ENCODE data around the gene MAP3K12. TPM values are rescaled to one million over a fixed set of nuclear protein-coding genes. Genes with fewer than 3 reads are reported as not detected.

The MAP3K12 gene, protein sequence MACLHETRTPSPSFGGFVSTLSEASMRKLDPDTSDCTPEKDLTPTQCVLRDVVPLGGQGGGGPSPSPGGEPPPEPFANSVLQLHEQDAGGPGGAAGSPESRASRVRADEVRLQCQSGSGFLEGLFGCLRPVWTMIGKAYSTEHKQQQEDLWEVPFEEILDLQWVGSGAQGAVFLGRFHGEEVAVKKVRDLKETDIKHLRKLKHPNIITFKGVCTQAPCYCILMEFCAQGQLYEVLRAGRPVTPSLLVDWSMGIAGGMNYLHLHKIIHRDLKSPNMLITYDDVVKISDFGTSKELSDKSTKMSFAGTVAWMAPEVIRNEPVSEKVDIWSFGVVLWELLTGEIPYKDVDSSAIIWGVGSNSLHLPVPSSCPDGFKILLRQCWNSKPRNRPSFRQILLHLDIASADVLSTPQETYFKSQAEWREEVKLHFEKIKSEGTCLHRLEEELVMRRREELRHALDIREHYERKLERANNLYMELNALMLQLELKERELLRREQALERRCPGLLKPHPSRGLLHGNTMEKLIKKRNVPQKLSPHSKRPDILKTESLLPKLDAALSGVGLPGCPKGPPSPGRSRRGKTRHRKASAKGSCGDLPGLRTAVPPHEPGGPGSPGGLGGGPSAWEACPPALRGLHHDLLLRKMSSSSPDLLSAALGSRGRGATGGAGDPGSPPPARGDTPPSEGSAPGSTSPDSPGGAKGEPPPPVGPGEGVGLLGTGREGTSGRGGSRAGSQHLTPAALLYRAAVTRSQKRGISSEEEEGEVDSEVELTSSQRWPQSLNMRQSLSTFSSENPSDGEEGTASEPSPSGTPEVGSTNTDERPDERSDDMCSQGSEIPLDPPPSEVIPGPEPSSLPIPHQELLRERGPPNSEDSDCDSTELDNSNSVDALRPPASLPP
- 30.6 and 31.4 TPM in 2 replicates for total RNA-seq

GRCh38 chr12:53499266-53500141, at the start of gene MAP3K12:
Gene MAP3K12, minus strand, starts transcription at chr12:53499458. Its CDS starts 12,067 bp downstream, at chr12:53487391.

GRCh38 chr12:53506881-53507602, 7.8 kb upstream of the MAP3K12 start, which contains the start of gene NPFF:
Gene NPFF, minus strand, starts transcription at chr12:53507484. Its CDS starts 10 bp downstream, at chr12:53507474.

DNA sequence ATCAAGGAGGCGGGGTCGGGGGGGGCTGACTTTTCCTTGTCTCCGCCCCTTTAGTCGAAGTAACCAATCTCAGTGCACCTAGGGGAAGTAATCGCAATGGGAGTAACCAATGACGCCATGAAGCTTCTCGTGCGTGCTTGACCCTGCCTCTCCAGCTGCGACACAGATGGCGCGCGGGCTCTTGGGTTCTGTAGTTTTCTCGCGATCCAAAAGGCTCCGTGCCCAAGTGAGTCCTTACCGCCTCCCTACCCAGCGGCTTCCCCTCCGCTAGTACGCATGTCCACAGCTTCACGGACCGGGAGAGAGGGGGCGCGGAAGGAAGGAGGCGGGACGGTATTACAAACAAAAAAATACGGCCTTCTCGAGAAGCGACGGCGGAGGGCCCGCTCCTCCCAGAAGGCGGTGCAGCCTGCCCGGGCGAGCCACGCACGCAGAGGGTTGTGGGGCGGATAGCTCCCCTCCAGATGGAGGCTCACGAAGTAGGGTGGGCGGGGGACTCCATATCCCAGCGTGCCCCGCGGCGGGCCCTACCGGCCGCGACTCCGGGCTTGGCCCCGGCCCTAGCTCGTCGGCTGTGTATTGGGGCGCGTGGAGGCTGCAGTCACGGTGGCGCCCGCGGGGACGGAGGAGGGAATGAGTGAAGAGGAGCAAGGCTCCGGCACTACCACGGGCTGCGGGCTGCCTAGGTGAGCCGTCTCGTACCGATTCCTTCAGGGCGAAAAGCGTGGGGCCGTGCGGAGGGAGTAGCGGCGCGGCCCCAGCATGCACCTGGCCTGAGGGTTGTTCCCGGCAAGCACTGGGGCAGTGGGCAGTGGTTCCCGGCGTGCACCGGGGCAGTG, 1.7 kb upstream of the MAP3K12 start, which contains the start of gene TARBP2:
TARBP2 (plus strand) TSS at position 508 of the 839 bp plus-strand sequence; CDS start at position 634, 126 bp downstream.

GRCh38 chr12:53451661-53452158, 47.5 kb downstream of the MAP3K12 start, which contains the start of gene PCBP2:
Gene PCBP2, plus strand, starts transcription at chr12:53452102. Its CDS starts 2,699 bp downstream, at chr12:53454801.

GRCh38 chr12:53441040-53441833, 58.0 kb downstream of the MAP3K12 start, which contains the start of gene PRR13:
Gene PRR13, plus strand, starts transcription at chr12:53441734. Its CDS starts 981 bp downstream, at chr12:53442715.

Other genes starting within 250 kb of the MAP3K12 start
- gene ESPL1, start 231.2 kb downstream of the MAP3K12 start, total RNA-seq = 1.1 and 3.6 TPM in 2 replicates
- 553 and 569 TPM in 2 replicates for gene PFDN5, start 203.9 kb downstream of the MAP3K12 start, total RNA-seq
- gene MYG1, start 199.8 kb downstream of the MAP3K12 start, total RNA-seq = 44.5 and 67.0 TPM in 2 replicates
- gene AAAS, start 177.8 kb downstream of the MAP3K12 start, total RNA-seq = 29.9 and 44.4 TPM in 2 replicates
- gene SP7, start 163.1 kb downstream of the MAP3K12 start, total RNA-seq = not detected in 2 replicates
- gene SP1, start 119.3 kb downstream of the MAP3K12 start, total RNA-seq = 32.3 and 35.4 TPM in 2 replicates
- not detected in 2 replicates for gene AMHR2, start 75.6 kb downstream of the MAP3K12 start, total RNA-seq
- 61.0 and 79.9 TPM in 2 replicates for gene PRR13, start 57.7 kb downstream of the MAP3K12 start, total RNA-seq
- gene PCBP2, start 47.4 kb downstream of the MAP3K12 start, total RNA-seq = 506 and 512 TPM in 2 replicates
- 26.5 and 32.2 TPM in 2 replicates for gene TARBP2, start 1.8 kb upstream of the MAP3K12 start, total RNA-seq
- gene NPFF, start 8.0 kb upstream of the MAP3K12 start, total RNA-seq = not detected in 2 replicates
- gene ATF7, start 126.9 kb upstream of the MAP3K12 start, total RNA-seq = 22.0 and 30.4 TPM in 2 replicates
- 277 and 346 TPM in 2 replicates for gene ATP5MC2, start 176.6 kb upstream of the MAP3K12 start, total RNA-seq
- 104 and 116 TPM in 2 replicates for gene CALCOCO1, start 228.0 kb upstream of the MAP3K12 start, total RNA-seq

Measured in cardiac ventricle fibroblast (primary cell).